ENCODE measurements around the gene HOXA2.

The HOXA2 gene

GRCh38 chr7:27080844-27081436, 21.5 kb downstream of the HOXA2 start:
- no peak for DNase-seq (ENCODE audit: low read depth in 4 of 4, low spot score in 1 of 4)

GRCh38 chr7:27079234-27079975, 23.1 kb downstream of the HOXA2 start:
- DNase-seq (ENCODE audit: low read depth in 4 of 4, low spot score in 1 of 4) = no peak

GRCh38 chr7:27078616-27079233, 23.8 kb downstream of the HOXA2 start:
- no peak for DNase-seq (ENCODE audit: low read depth in 4 of 4, low spot score in 1 of 4)

- no peak for DNase-seq (ENCODE audit: low read depth in 4 of 4, low spot score in 1 of 4)
Observed at GRCh38 chr7:27073076-27073475, 29.4 kb downstream of the HOXA2 start.

GRCh38 chr7:27071622-27072390, 30.7 kb downstream of the HOXA2 start:
- no peak for DNase-seq (ENCODE audit: low read depth in 4 of 4, low spot score in 1 of 4)

GRCh38 chr7:27068259-27068658, 34.2 kb downstream of the HOXA2 start:
- DNase-seq (ENCODE audit: low read depth in 4 of 4, low spot score in 1 of 4) = no peak

GRCh38 chr7:27066148-27066547, 36.3 kb downstream of the HOXA2 start:
- DNase-seq (ENCODE audit: low read depth in 4 of 4, low spot score in 1 of 4) = no peak

GRCh38 chr7:27065709-27066108, 36.8 kb downstream of the HOXA2 start:
- no peak for DNase-seq (ENCODE audit: low read depth in 4 of 4, low spot score in 1 of 4)

- no peak for DNase-seq (ENCODE audit: low read depth in 4 of 4, low spot score in 1 of 4)
Observed at GRCh38 chr7:27064661-27065060, 37.8 kb downstream of the HOXA2 start.

GRCh38 chr7:27064159-27064558, 38.3 kb downstream of the HOXA2 start:
- no peak for DNase-seq (ENCODE audit: low read depth in 4 of 4, low spot score in 1 of 4)

GRCh38 chr7:27062946-27063345, 39.5 kb downstream of the HOXA2 start:
- DNase-seq (ENCODE audit: low read depth in 4 of 4, low spot score in 1 of 4) = no peak

GRCh38 chr7:27053153-27053552, 49.3 kb downstream of the HOXA2 start:
- DNase-seq (ENCODE audit: low read depth in 4 of 4, low spot score in 1 of 4) = no peak

GRCh38 chr7:27051451-27051850, 51.0 kb downstream of the HOXA2 start:
- no peak for DNase-seq (ENCODE audit: low read depth in 4 of 4, low spot score in 1 of 4)

Data from stimulated activated CD4-positive, alpha-beta T cell treated with anti-CD3 and anti-CD28 coated beads, Interleukin-1b, Interleukin-23, amount 100 ng/mL, for 24 hours (primary cell).